Stimulated activated CD4-positive, alpha-beta T cell treated with anti-CD3 and anti-CD28 coated beads, Interleukin-12 subunit alpha, Interleukin-12 subunit beta, amount 100 ng/mL, for 24 hours (primary cell): ENCODE data around the gene TMC6.

Experiments used
- DNase-seq, 2 experiments: peaks; one replicate each; pipeline ENCODE4 v3.0.0-alpha.2; 2020; ENCODE audit warnings: low read depth in 2 of 2

The TMC6 gene

GRCh38 chr17:78137392-78138203, 9.0 kb upstream of the TMC6 start:
- no peak for DNase-seq

GRCh38 chr17:78135858-78136500, 7.4 kb upstream of the TMC6 start:
- DNase-seq: no peak

GRCh38 chr17:78134899-78135385, 6.4 kb upstream of the TMC6 start:
- no peak for DNase-seq

GRCh38 chr17:78133971-78134898, 5.7 kb upstream of the TMC6 start:
- DNase-seq: peak in 1 of 2 experiments; percentile 64

GRCh38 chr17:78133179-78133951, 4.8 kb upstream of the TMC6 start:
- no peak for DNase-seq

GRCh38 chr17:78132767-78133178, 4.2 kb upstream of the TMC6 start:
- no peak for DNase-seq

GRCh38 chr17:78132084-78132676, 3.6 kb upstream of the TMC6 start:
- no peak for DNase-seq

- DNase-seq: no peak
These were observed 2.9 kb upstream of the TMC6 start for GRCh38 chr17:78131172-78132083.

GRCh38 chr17:78130437-78131101, 2.0 kb upstream of the TMC6 start, which contains the start of gene TMC8:
TSS of gene TMC8 (plus strand) at chr17:78130771. CDS start at chr17:78131589, 818 bp downstream.
- DNase-seq: peak in 1 of 2 experiments; percentile 66

- no peak for DNase-seq
These were observed 1.5 kb upstream of the TMC6 start for GRCh38 chr17:78130090-78130436.

- DNase-seq: no peak
These were observed 965 bp upstream of the TMC6 start for GRCh38 chr17:78129351-78130089.

- DNase-seq: no peak
These were observed 536 bp downstream of the TMC6 start for GRCh38 chr17:78127888-78128550.

GRCh38 chr17:78127239-78127887, 1.2 kb downstream of the TMC6 start:
- no peak for DNase-seq

GRCh38 chr17:78126895-78127238, 1.7 kb downstream of the TMC6 start:
- DNase-seq: no peak

- no peak for DNase-seq
These were observed 2.3 kb downstream of the TMC6 start for GRCh38 chr17:78125976-78126894.

GRCh38 chr17:78125138-78125913, 3.2 kb downstream of the TMC6 start:
- DNase-seq: no peak
